H1 (cell line): ENCODE measurements around the gene GJC2. TPM values are rescaled to one million over a fixed set of nuclear protein-coding genes. Genes with fewer than 3 reads are reported as not detected.

Source experiments
- EZH2 ChIP-seq: fragments of 200-600 bp; sonication (generic); IDR thresholded peaks from 2 replicates; pipeline ENCODE4 v1.7.1; 2012; ENCODE audit warnings: low read depth, mild to moderate bottlenecking, moderate library complexity, low read length, inconsistent platforms; ENCODE audit not compliant: severe bottlenecking
- POLR2A ChIP-seq, 2 experiments: IDR thresholded peaks; 1 replicate in 1 of 2; 2 replicates in 1 of 2; pipeline ENCODE4 v1.6.1; 2011; ENCODE audit warnings: low read depth in 2 of 2, low read length in 2 of 2, mild to moderate bottlenecking in 2 of 2; ENCODE audit errors: control extremely low read depth in 1 of 2
- POLR2AphosphoS5 ChIP-seq: IDR thresholded peaks from 2 replicates; pipeline ENCODE4 v1.6.1; 2011; ENCODE audit warnings: low read depth, low read length
- POU5F1 ChIP-seq: IDR thresholded peaks from 2 replicates; pipeline ENCODE4 v1.6.1; 2011; ENCODE audit warnings: low read depth, mild to moderate bottlenecking, low read length, moderate library complexity
- RFX5 ChIP-seq: IDR thresholded peaks from 2 replicates; pipeline ENCODE4 v1.6.1; 2011; ENCODE audit warnings: low read depth, low read length, improper control_type of control experiment, borderline replicate concordance
- SIN3A ChIP-seq, 2 experiments: IDR thresholded peaks in 1 of 2; conservative IDR thresholded peaks in 1 of 2; 2 replicates each; pipeline ENCODE4 v1.6.1; 2011 to 2012; ENCODE audit warnings: low read length in 2 of 2, improper control_type of control experiment in 1 of 2, low read depth in 1 of 2, mild to moderate bottlenecking in 1 of 2
- SIRT6 ChIP-seq: IDR thresholded peaks from one replicate; pipeline ENCODE4 v1.7.1; 2012; ENCODE audit warnings: low read length, inconsistent platforms
- TEAD4 ChIP-seq: IDR thresholded peaks from 2 replicates; pipeline ENCODE4 v1.6.1; 2012; ENCODE audit warnings: low read depth, low read length, inconsistent platforms, mixed read lengths
- polyA plus RNA-seq, 7 experiments: library from polyadenylated mRNA; depleted of rRNA in 3 of 7; stranded (reverse) in 5 of 7; unstranded in 2 of 7; fragments of >200 nt in 5 of 7; fragments of 200-250 nt in 2 of 7; gene quantifications; 1 replicate in 5 of 7; 2 replicates in 1 of 7; 4 replicates in 1 of 7; pipeline versions ENCODE4 v1.2.1 to v1.2.3, GENCODE V29; 2011 to 2013; ENCODE audit warnings: missing spikeins in 2 of 7, mixed read lengths in 2 of 7
- total RNA-seq: library from RNA; stranded (reverse); fragmentation: NEBNext Ultra II Directional; extraction: Animal tissue kit (Norgen Biotek cat#: 25700); gene quantifications from 2 replicates; pipeline ENCODE4 v1.2.1, GENCODE V29; 2021
- TF ChIP-seq, protein P1 (sequence below): fragments of 300-600 bp; sonication (generic); IDR thresholded peaks from 2 replicates; pipeline ENCODE4 v1.7.1; 2012; ENCODE audit warnings: low read length, moderate library complexity, mild to moderate bottlenecking, inconsistent platforms; ENCODE audit not compliant: insufficient replicate concordance
- TF ChIP-seq, protein P2 (sequence below): IDR thresholded peaks from 2 replicates; pipeline ENCODE4 v1.6.1; 2012; ENCODE audit warnings: inconsistent platforms

Gene GJC2
- total and polyA plus RNA-seq, 2 of the 8 experiments (the other 6 are each of a cell fraction or from before 2014, with no cell fraction given), result 0.17 to 0.54 TPM

DNA sequence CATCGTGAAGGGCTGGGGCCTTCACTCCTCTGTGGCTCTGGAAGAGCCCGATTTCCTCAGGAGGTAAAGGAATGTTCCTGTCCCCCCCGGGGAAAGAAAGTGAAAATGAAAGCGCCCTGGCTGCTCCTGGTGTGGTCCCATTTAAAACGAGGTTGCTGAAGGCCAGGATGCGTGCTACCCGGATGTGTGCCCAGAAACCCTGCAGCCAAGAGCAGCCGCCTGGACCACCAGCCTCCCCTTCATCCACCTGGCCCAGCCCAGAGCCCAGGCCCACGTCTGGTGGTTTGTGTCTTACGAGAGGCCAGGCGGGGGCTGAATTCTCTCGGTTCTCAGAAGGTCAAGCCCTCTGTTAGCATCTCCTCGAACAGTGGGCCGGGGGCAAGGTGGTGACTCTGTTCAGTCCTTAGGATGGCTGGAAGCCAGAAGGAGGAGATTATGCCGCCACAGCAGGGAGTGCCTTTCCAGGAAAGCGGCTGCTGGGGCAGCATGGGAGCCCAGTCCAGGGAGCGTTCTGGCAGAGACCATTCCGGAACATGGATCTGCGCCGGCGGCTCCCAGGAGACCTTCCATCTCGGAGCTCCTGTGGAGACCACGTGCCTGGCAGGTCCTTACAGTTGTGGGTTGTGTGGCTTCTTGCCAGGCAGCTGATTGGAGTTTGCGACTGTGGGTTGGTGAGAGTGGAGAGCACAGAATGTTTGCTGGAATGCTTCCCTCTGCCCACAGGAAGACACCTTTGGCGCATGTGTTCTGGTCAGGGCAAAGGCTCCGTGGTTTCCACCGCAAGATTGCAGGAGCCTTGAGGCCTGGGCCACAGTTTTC lies 8.3 kb upstream of the GJC2 start (continued):
- TF ChIP-seq, protein P1, sequence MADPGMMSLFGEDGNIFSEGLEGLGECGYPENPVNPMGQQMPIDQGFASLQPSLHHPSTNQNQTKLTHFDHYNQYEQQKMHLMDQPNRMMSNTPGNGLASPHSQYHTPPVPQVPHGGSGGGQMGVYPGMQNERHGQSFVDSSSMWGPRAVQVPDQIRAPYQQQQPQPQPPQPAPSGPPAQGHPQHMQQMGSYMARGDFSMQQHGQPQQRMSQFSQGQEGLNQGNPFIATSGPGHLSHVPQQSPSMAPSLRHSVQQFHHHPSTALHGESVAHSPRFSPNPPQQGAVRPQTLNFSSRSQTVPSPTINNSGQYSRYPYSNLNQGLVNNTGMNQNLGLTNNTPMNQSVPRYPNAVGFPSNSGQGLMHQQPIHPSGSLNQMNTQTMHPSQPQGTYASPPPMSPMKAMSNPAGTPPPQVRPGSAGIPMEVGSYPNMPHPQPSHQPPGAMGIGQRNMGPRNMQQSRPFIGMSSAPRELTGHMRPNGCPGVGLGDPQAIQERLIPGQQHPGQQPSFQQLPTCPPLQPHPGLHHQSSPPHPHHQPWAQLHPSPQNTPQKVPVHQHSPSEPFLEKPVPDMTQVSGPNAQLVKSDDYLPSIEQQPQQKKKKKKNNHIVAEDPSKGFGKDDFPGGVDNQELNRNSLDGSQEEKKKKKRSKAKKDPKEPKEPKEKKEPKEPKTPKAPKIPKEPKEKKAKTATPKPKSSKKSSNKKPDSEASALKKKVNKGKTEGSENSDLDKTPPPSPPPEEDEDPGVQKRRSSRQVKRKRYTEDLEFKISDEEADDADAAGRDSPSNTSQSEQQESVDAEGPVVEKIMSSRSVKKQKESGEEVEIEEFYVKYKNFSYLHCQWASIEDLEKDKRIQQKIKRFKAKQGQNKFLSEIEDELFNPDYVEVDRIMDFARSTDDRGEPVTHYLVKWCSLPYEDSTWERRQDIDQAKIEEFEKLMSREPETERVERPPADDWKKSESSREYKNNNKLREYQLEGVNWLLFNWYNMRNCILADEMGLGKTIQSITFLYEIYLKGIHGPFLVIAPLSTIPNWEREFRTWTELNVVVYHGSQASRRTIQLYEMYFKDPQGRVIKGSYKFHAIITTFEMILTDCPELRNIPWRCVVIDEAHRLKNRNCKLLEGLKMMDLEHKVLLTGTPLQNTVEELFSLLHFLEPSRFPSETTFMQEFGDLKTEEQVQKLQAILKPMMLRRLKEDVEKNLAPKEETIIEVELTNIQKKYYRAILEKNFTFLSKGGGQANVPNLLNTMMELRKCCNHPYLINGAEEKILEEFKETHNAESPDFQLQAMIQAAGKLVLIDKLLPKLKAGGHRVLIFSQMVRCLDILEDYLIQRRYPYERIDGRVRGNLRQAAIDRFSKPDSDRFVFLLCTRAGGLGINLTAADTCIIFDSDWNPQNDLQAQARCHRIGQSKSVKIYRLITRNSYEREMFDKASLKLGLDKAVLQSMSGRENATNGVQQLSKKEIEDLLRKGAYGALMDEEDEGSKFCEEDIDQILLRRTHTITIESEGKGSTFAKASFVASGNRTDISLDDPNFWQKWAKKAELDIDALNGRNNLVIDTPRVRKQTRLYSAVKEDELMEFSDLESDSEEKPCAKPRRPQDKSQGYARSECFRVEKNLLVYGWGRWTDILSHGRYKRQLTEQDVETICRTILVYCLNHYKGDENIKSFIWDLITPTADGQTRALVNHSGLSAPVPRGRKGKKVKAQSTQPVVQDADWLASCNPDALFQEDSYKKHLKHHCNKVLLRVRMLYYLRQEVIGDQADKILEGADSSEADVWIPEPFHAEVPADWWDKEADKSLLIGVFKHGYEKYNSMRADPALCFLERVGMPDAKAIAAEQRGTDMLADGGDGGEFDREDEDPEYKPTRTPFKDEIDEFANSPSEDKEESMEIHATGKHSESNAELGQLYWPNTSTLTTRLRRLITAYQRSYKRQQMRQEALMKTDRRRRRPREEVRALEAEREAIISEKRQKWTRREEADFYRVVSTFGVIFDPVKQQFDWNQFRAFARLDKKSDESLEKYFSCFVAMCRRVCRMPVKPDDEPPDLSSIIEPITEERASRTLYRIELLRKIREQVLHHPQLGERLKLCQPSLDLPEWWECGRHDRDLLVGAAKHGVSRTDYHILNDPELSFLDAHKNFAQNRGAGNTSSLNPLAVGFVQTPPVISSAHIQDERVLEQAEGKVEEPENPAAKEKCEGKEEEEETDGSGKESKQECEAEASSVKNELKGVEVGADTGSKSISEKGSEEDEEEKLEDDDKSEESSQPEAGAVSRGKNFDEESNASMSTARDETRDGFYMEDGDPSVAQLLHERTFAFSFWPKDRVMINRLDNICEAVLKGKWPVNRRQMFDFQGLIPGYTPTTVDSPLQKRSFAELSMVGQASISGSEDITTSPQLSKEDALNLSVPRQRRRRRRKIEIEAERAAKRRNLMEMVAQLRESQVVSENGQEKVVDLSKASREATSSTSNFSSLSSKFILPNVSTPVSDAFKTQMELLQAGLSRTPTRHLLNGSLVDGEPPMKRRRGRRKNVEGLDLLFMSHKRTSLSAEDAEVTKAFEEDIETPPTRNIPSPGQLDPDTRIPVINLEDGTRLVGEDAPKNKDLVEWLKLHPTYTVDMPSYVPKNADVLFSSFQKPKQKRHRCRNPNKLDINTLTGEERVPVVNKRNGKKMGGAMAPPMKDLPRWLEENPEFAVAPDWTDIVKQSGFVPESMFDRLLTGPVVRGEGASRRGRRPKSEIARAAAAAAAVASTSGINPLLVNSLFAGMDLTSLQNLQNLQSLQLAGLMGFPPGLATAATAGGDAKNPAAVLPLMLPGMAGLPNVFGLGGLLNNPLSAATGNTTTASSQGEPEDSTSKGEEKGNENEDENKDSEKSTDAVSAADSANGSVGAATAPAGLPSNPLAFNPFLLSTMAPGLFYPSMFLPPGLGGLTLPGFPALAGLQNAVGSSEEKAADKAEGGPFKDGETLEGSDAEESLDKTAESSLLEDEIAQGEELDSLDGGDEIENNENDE, result no peak
- TF ChIP-seq TEAD4, result no peak
- TF ChIP-seq POLR2A (IDR thresholded peaks at IDR 0.05; ENCODE audit: control extremely low read depth in 1 of 2, low read depth in 2 of 2, low read length in 2 of 2), result no peak
- TF ChIP-seq POU5F1, result no peak
- TF ChIP-seq, protein P2, sequence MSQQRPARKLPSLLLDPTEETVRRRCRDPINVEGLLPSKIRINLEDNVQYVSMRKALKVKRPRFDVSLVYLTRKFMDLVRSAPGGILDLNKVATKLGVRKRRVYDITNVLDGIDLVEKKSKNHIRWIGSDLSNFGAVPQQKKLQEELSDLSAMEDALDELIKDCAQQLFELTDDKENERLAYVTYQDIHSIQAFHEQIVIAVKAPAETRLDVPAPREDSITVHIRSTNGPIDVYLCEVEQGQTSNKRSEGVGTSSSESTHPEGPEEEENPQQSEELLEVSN, result no peak
- TF ChIP-seq RFX5, result no peak
- TF ChIP-seq SIN3A (conservative IDR thresholded peaks at IDR 0.05 in 1 of 2, IDR thresholded peaks at IDR 0.05 in 1 of 2; ENCODE audit: low read depth in 1 of 2, low read length in 2 of 2), result no peak
- TF ChIP-seq EZH2, result no peak
- TF ChIP-seq SIRT6, result no peak
- TF ChIP-seq POLR2AphosphoS5, result no peak
